Bronchial epithelial cell (primary cell): ENCODE data around the gene RPL39L. TPM values are rescaled to one million over a fixed set of nuclear protein-coding genes. Genes with fewer than 3 reads are reported as not detected.
A peak's percentile ranks its signal among the peaks of the same experiment; 100 is the strongest.

Experiments used
- DNase-seq: peaks from one replicate; pipeline ENCODE4 v3.0.0-alpha.2; 2010; ENCODE audit warnings: low read depth
- FAIRE-seq: peaks from 2 replicates; lab custom pipeline; 2011; peaks lifted over from hg19 to GRCh38; lab: Jason Lieb, UNC
- H3K27me3 ChIP-seq: 2 replicates; pipeline ENCODE4 v1.5.1; 2011; ENCODE audit warnings: low read length; ENCODE audit not compliant: control insufficient read depth, insufficient read depth
- H3K36me3 ChIP-seq: 2 replicates; pipeline ENCODE4 v1.5.1; 2011; ENCODE audit warnings: low read length; ENCODE audit not compliant: control insufficient read depth, insufficient read depth
- H3K4me3 ChIP-seq: 2 replicates; pipeline ENCODE4 v1.5.1; 2011; ENCODE audit warnings: mild to moderate bottlenecking, low read depth, low read length, control low read depth
- CTCF ChIP-seq: IDR thresholded peaks from 2 replicates; pipeline ENCODE4 v1.5.1; 2011; ENCODE audit warnings: mild to moderate bottlenecking, moderate library complexity, low read length, control low read depth, inconsistent platforms; ENCODE audit not compliant: insufficient read depth, severe bottlenecking
- total RNA-seq: library from RNA; depleted of rRNA; stranded (reverse); fragments of >200 nt; gene quantifications from 2 replicates; pipeline ENCODE4 v1.2.1, GENCODE V29; 2014

The RPL39L gene
- total RNA-seq, 1 donor from 2014 or later: 23.4 TPM

GRCh38 chr3:187104933-187105332 lies 34.4 kb downstream of the RPL39L start:
- FAIRE-seq (no peak), DNase-seq (no peak)
- TF ChIP-seq CTCF: no peak
- H3K36me3 ChIP-seq: no peaks in the 10 kb centered on the region
- H3K4me3 ChIP-seq: no peak overlapping the region
- H3K27me3 ChIP-seq: no peaks in the 10 kb centered on the region

GRCh38 chr3:187104342-187104741 lies 35.0 kb downstream of the RPL39L start:
- DNase-seq (no peak), FAIRE-seq (no peak)
- Histone ChIP-seq H3K4me3 (no peak overlapping the region), H3K27me3 (no peaks in the 10 kb centered on the region), H3K36me3 (no peaks in the 10 kb centered on the region)
- TF ChIP-seq CTCF: no peak

- DNase-seq: no peak
- no peaks in the 10 kb centered on the region for H3K36me3 ChIP-seq
- FAIRE-seq: no peak
- no peaks in the 10 kb centered on the region for H3K27me3 ChIP-seq
- H3K4me3 ChIP-seq: no peak overlapping the region
- TF ChIP-seq CTCF: no peak
These were observed 36.0 kb downstream of the RPL39L start for GRCh38 chr3:187103251-187103650.

GRCh38 chr3:187102073-187102634 lies 37.1 kb downstream of the RPL39L start:
- no peak for TF ChIP-seq CTCF
- Histone ChIP-seq H3K36me3 (no peaks in the 10 kb centered on the region), H3K27me3 (no peaks in the 10 kb centered on the region), H3K4me3 (no peak overlapping the region)
- no peak for DNase-seq
- no peak for FAIRE-seq

GRCh38 chr3:187101184-187102072 lies 37.9 kb downstream of the RPL39L start:
- H3K27me3 ChIP-seq: no peaks in the 10 kb centered on the region
- no peaks in the 10 kb centered on the region for H3K36me3 ChIP-seq
- no peak for TF ChIP-seq CTCF
- DNase-seq: peak; percentile 14
- no peak overlapping the region for H3K4me3 ChIP-seq
- FAIRE-seq: no peak
